Ovary (tissue), 3 donors: ENCODE results near the gene MYH3.

Experiments
- CTCF ChIP-seq, 3 donors: fragments of 450-650 bp in 2 of 3; fragments of 200-600 bp in 1 of 3; IDR thresholded peaks; one replicate each; pipeline versions ENCODE4 v1.5.1 to v1.8.0; 2016 to 2022; ENCODE audit warnings: antibody characterized with exemption in 3 of 3, mild to moderate bottlenecking in 1 of 3
- POLR2A ChIP-seq: fragments of 450-650 bp; IDR thresholded peaks from one replicate; pipeline ENCODE4 v1.6.1; 2017; ENCODE audit warnings: antibody characterized with exemption, mild to moderate bottlenecking, moderate library complexity
- donor health status: DM: no; HTN: no; CAD: no.

GRCh38 chr17:10674704-10675103 lies 17.6 kb upstream of the MYH3 start:
- no peak for TF ChIP-seq CTCF (IDR thresholded peaks at IDR 0.05)
- TF ChIP-seq POLR2A = no peak
